Measurements from ENCODE around the gene CYP24A1. TPM values are rescaled to one million over a fixed set of nuclear protein-coding genes. Genes with fewer than 3 reads are reported as not detected.

Gene CYP24A1
- total and polyA plus RNA-seq, 4 donors: not detected

- WGBS, 2 donors: 66% methylated on average over 2 of the region's 2 CpGs
- no peak overlapping the region for H3K27ac ChIP-seq (ENCODE audit: low read depth in 1 of 2, low read length in 2 of 2)
- no peak for ATAC-seq (ENCODE audit: low FRiP score)
- no peaks in the 10 kb centered on the region for H3K4me1 ChIP-seq (ENCODE audit: control insufficient read depth in 1 of 2, insufficient read depth in 2 of 2, low read length in 2 of 2)
- intact Hi-C loops (cut with DNase I): no loop called here
- H3K27me3 ChIP-seq (ENCODE audit: control insufficient read depth in 1 of 2, insufficient read depth in 2 of 2, low read length in 1 of 2): no peaks in the 10 kb centered on the region
- no peaks in the 10 kb centered on the region for H3K36me3 ChIP-seq (ENCODE audit: control insufficient read depth in 1 of 2, insufficient read depth in 2 of 2, low read length in 1 of 2)
- H3K4me3 ChIP-seq (ENCODE audit: low read length in 2 of 2): no peak overlapping the region
- no peaks in the 10 kb centered on the region for H3K9me3 ChIP-seq (ENCODE audit: control insufficient read depth, low read length)
- no peak for DNase-seq
Observed at GRCh38 chr20:54151075-54151439, 22.7 kb downstream of the CYP24A1 start.

GRCh38 chr20:54149765-54150264 lies 24.0 kb downstream of the CYP24A1 start:
- Histone ChIP-seq H3K4me3 (ENCODE audit: low read length in 2 of 2) (no peak overlapping the region), H3K27me3 (ENCODE audit: control insufficient read depth in 1 of 2, insufficient read depth in 2 of 2, low read length in 1 of 2) (no peaks in the 10 kb centered on the region), H3K4me1 (ENCODE audit: control insufficient read depth in 1 of 2, insufficient read depth in 2 of 2, low read length in 2 of 2) (no peaks in the 10 kb centered on the region), H3K9me3 (ENCODE audit: control insufficient read depth, low read length) (no peaks in the 10 kb centered on the region), H3K27ac (ENCODE audit: low read depth in 1 of 2, low read length in 2 of 2) (no peak overlapping the region), H3K36me3 (ENCODE audit: control insufficient read depth in 1 of 2, insufficient read depth in 2 of 2, low read length in 1 of 2) (no peaks in the 10 kb centered on the region)
- ATAC-seq (ENCODE audit: low FRiP score): no peak
- DNase-seq: no peak
- intact Hi-C loops (cut with DNase I): no loop called here
- WGBS, 2 donors: 87 to 88% methylated on average over 7 of the region's 7 CpGs

GRCh38 chr20:54148947-54149764 lies 24.6 kb downstream of the CYP24A1 start:
- H3K9me3 ChIP-seq (ENCODE audit: control insufficient read depth, low read length): no peaks in the 10 kb centered on the region
- H3K27ac ChIP-seq (ENCODE audit: low read depth in 1 of 2, low read length in 2 of 2): no peak overlapping the region
- H3K27me3 ChIP-seq (ENCODE audit: control insufficient read depth in 1 of 2, insufficient read depth in 2 of 2, low read length in 1 of 2): no peaks in the 10 kb centered on the region
- WGBS, 2 donors: 36 to 41% methylated on average over 7 of the region's 7 CpGs
- intact Hi-C loops (cut with DNase I): no loop called here
- H3K4me1 ChIP-seq (ENCODE audit: control insufficient read depth in 1 of 2, insufficient read depth in 2 of 2, low read length in 2 of 2): no peaks in the 10 kb centered on the region
- ATAC-seq (ENCODE audit: low FRiP score) (no peak), DNase-seq (no peak)
- no peak overlapping the region for H3K4me3 ChIP-seq (ENCODE audit: low read length in 2 of 2)
- no peaks in the 10 kb centered on the region for H3K36me3 ChIP-seq (ENCODE audit: control insufficient read depth in 1 of 2, insufficient read depth in 2 of 2, low read length in 1 of 2)

- ATAC-seq (ENCODE audit: low FRiP score) (no peak), DNase-seq (no peak)
- H3K4me1 ChIP-seq (ENCODE audit: control insufficient read depth in 1 of 2, insufficient read depth in 2 of 2, low read length in 2 of 2): no peaks in the 10 kb centered on the region
- H3K27ac ChIP-seq (ENCODE audit: low read depth in 1 of 2, low read length in 2 of 2): no peak overlapping the region
- H3K27me3 ChIP-seq (ENCODE audit: control insufficient read depth in 1 of 2, insufficient read depth in 2 of 2, low read length in 1 of 2): no peaks in the 10 kb centered on the region
- WGBS, 2 donors: 90% methylated on average over 1 of the region's 1 CpG
- no peak overlapping the region for H3K4me3 ChIP-seq (ENCODE audit: low read length in 2 of 2)
- intact Hi-C loops (cut with DNase I): no loop called here
- peaks cover 3% of the 10 kb centered on the region for H3K9me3 ChIP-seq (ENCODE audit: control insufficient read depth, low read length)
- H3K36me3 ChIP-seq (ENCODE audit: control insufficient read depth in 1 of 2, insufficient read depth in 2 of 2, low read length in 1 of 2): no peaks in the 10 kb centered on the region
Observed at GRCh38 chr20:54146672-54147071, 27.1 kb downstream of the CYP24A1 start.

GRCh38 chr20:54144847-54145414 lies 28.9 kb downstream of the CYP24A1 start:
- WGBS, 2 donors: 60% methylated on average over 6 of the region's 6 CpGs
- DNase-seq: no peak
- H3K27ac ChIP-seq (ENCODE audit: low read depth in 1 of 2, low read length in 2 of 2): no peak overlapping the region
- H3K4me3 ChIP-seq (ENCODE audit: low read length in 2 of 2): no peak overlapping the region
- H3K4me1 ChIP-seq (ENCODE audit: control insufficient read depth in 1 of 2, insufficient read depth in 2 of 2, low read length in 2 of 2): no peaks in the 10 kb centered on the region
- no peaks in the 10 kb centered on the region for H3K27me3 ChIP-seq (ENCODE audit: control insufficient read depth in 1 of 2, insufficient read depth in 2 of 2, low read length in 1 of 2)
- H3K9me3 ChIP-seq (ENCODE audit: control insufficient read depth, low read length): peaks cover 6% of the 10 kb centered on the region
- no peak for ATAC-seq (ENCODE audit: low FRiP score)
- intact Hi-C loops (cut with DNase I): no loop called here
- no peaks in the 10 kb centered on the region for H3K36me3 ChIP-seq (ENCODE audit: control insufficient read depth in 1 of 2, insufficient read depth in 2 of 2, low read length in 1 of 2)

GRCh38 chr20:54140927-54141566 lies 32.7 kb downstream of the CYP24A1 start:
- H3K9me3 ChIP-seq (ENCODE audit: control insufficient read depth, low read length): peaks cover 6% of the 10 kb centered on the region
- no peak overlapping the region for H3K4me3 ChIP-seq (ENCODE audit: low read length in 2 of 2)
- ATAC-seq (ENCODE audit: low FRiP score) (no peak), DNase-seq (no peak)
- no peaks in the 10 kb centered on the region for H3K27me3 ChIP-seq (ENCODE audit: control insufficient read depth in 1 of 2, insufficient read depth in 2 of 2, low read length in 1 of 2)
- H3K27ac ChIP-seq (ENCODE audit: low read depth in 1 of 2, low read length in 2 of 2): no peak overlapping the region
- 39 to 45% methylated on average over 6 of the region's 6 CpGs for WGBS, 2 donors
- H3K36me3 ChIP-seq (ENCODE audit: control insufficient read depth in 1 of 2, insufficient read depth in 2 of 2, low read length in 1 of 2): no peaks in the 10 kb centered on the region
- intact Hi-C loops (cut with DNase I): no loop called here
- H3K4me1 ChIP-seq (ENCODE audit: control insufficient read depth in 1 of 2, insufficient read depth in 2 of 2, low read length in 2 of 2): no peaks in the 10 kb centered on the region

- H3K4me3 ChIP-seq (ENCODE audit: low read length in 2 of 2): no peak overlapping the region
- ATAC-seq (ENCODE audit: low FRiP score): no peak
- no peaks in the 10 kb centered on the region for H3K27me3 ChIP-seq (ENCODE audit: control insufficient read depth in 1 of 2, insufficient read depth in 2 of 2, low read length in 1 of 2)
- DNase-seq: no peak
- no peak overlapping the region for H3K27ac ChIP-seq (ENCODE audit: low read depth in 1 of 2, low read length in 2 of 2)
- intact Hi-C loops (cut with DNase I): no loop called here
- H3K4me1 ChIP-seq (ENCODE audit: control insufficient read depth in 1 of 2, insufficient read depth in 2 of 2, low read length in 2 of 2): no peaks in the 10 kb centered on the region
- 70 to 79% methylated on average over 3 of the region's 3 CpGs for WGBS, 2 donors
- peaks cover 6% of the 10 kb centered on the region for H3K9me3 ChIP-seq (ENCODE audit: control insufficient read depth, low read length)
- H3K36me3 ChIP-seq (ENCODE audit: control insufficient read depth in 1 of 2, insufficient read depth in 2 of 2, low read length in 1 of 2): no peaks in the 10 kb centered on the region
Observed at GRCh38 chr20:54140486-54140885, 33.3 kb downstream of the CYP24A1 start.

- ATAC-seq (ENCODE audit: low FRiP score): no peak
- Histone ChIP-seq H3K36me3 (ENCODE audit: control insufficient read depth in 1 of 2, insufficient read depth in 2 of 2, low read length in 1 of 2) (no peaks in the 10 kb centered on the region), H3K27me3 (ENCODE audit: control insufficient read depth in 1 of 2, insufficient read depth in 2 of 2, low read length in 1 of 2) (no peaks in the 10 kb centered on the region), H3K9me3 (ENCODE audit: control insufficient read depth, low read length) (peaks cover 6% of the 10 kb centered on the region), H3K4me3 (ENCODE audit: low read length in 2 of 2) (no peak overlapping the region), H3K4me1 (ENCODE audit: control insufficient read depth in 1 of 2, insufficient read depth in 2 of 2, low read length in 2 of 2) (no peaks in the 10 kb centered on the region), H3K27ac (ENCODE audit: low read depth in 1 of 2, low read length in 2 of 2) (no peak overlapping the region)
- intact Hi-C loops (cut with DNase I): no loop called here
- 86 to 89% methylated on average over 6 of the region's 6 CpGs for WGBS, 2 donors
- no peak for DNase-seq
Observed at GRCh38 chr20:54140067-54140466, 33.7 kb downstream of the CYP24A1 start.
